ENCODE results near the gene CYP2R1. TPM values are rescaled to one million over a fixed set of nuclear protein-coding genes. Genes with fewer than 3 reads are reported as not detected.

The CYP2R1 gene
- total RNA-seq, 4 donors from 2014 or later, result 11.7 to 16.5 (median 16.1) TPM

DNA sequence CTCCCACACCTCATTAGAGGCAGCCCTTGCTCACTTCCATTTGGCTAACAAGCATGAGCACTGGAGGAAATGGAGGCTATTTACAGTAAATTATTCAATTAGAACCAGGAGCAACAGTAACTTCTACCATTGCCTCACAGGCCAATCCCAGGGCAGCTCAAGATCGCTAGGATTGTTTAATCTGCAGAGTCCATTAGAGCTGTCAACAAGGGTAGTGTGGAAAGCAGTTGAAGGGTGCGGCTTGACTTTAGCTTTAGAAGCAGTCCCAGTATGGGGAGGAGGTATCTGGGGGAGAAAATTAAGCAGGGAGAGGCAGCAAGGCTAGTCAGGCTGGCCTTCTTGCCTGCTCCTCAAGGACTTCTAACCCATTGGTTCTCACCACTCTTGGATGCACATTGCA, 38.3 kb upstream of the CYP2R1 start:
- 59 to 88% methylated on average over 2 of the region's 2 CpGs for WGBS, 2 donors
- no peaks in the 10 kb centered on the region for H3K27me3 ChIP-seq
- no peaks in the 10 kb centered on the region for H3K4me1 ChIP-seq
- no peak overlapping the region for H3K4me3 ChIP-seq
- DNase-seq (ENCODE audit: low spot score in 2 of 2), result no peak
- H3K27ac ChIP-seq, result no peak overlapping the region
- TF ChIP-seq, protein P1, sequence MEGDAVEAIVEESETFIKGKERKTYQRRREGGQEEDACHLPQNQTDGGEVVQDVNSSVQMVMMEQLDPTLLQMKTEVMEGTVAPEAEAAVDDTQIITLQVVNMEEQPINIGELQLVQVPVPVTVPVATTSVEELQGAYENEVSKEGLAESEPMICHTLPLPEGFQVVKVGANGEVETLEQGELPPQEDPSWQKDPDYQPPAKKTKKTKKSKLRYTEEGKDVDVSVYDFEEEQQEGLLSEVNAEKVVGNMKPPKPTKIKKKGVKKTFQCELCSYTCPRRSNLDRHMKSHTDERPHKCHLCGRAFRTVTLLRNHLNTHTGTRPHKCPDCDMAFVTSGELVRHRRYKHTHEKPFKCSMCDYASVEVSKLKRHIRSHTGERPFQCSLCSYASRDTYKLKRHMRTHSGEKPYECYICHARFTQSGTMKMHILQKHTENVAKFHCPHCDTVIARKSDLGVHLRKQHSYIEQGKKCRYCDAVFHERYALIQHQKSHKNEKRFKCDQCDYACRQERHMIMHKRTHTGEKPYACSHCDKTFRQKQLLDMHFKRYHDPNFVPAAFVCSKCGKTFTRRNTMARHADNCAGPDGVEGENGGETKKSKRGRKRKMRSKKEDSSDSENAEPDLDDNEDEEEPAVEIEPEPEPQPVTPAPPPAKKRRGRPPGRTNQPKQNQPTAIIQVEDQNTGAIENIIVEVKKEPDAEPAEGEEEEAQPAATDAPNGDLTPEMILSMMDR (IDR thresholded peaks at IDR 0.05), result no peak
- TF ChIP-seq EP300 (IDR thresholded peaks at IDR 0.05), result no peak
- TF ChIP-seq POLR2A (IDR thresholded peaks at IDR 0.05), result no peak
- no peaks in the 10 kb centered on the region for H3K9me3 ChIP-seq
- H3K36me3 ChIP-seq, result no peaks in the 10 kb centered on the region

DNA sequence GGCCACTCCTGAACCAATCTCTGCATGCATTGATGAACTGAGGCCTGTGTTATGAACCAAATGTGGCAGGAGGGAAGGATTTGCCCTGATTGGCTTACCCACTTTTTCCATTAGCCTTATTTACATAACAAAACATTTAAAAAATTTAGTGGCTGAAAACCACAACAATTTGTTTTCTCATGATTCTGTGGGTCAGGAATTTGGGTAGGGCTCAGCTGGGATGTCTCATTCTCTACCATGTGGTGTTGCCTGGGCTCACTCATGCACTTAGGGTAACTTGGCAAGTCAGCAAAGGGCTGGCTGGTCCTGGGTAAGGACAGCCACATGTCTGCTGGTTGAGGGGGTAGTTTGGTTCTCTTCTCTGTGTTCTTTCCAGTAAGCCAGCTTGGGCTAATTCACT, 35.1 kb upstream of the CYP2R1 start:
- no peak overlapping the region for H3K27ac ChIP-seq
- TF ChIP-seq POLR2A (IDR thresholded peaks at IDR 0.05) (no peak), EP300 (IDR thresholded peaks at IDR 0.05) (no peak)
- TF ChIP-seq, protein P1 (IDR thresholded peaks at IDR 0.05), result no peak

DNA sequence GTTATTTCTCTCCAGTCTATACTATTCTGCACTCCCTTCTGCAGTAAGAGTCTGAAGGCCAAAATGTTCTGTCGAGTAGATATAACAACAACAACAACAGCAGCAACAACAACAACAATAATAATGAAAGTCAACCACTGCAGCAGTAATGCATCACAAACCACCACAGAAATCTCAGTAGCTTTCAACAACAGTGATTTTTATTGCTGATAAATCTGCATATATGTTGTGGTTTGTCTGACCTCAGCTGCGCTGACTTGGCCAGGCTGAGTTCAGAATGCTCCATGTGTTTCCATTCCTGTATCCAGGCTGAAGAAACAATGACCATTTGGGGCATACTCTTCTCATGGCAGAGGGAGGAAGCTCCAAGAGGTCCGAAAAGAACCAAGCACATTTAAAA, 32.3 kb upstream of the CYP2R1 start:
- no peak for DNase-seq (ENCODE audit: low spot score in 2 of 2)
- H3K4me3 ChIP-seq, result no peak overlapping the region
- no peaks in the 10 kb centered on the region for H3K4me1 ChIP-seq
- H3K9me3 ChIP-seq, result no peaks in the 10 kb centered on the region
- no peaks in the 10 kb centered on the region for H3K27me3 ChIP-seq
- no peaks in the 10 kb centered on the region for H3K36me3 ChIP-seq
- no peak overlapping the region for H3K27ac ChIP-seq
- WGBS, 2 donors, result 86 to 91% methylated on average over 3 of the region's 3 CpGs
- no peak for TF ChIP-seq POLR2A (IDR thresholded peaks at IDR 0.05)
- TF ChIP-seq, protein P1 (IDR thresholded peaks at IDR 0.05), result no peak
- no peak for TF ChIP-seq EP300 (IDR thresholded peaks at IDR 0.05)

More for the DNA sequence above, 35.1 kb upstream of the CYP2R1 start:
- Histone ChIP-seq H3K27me3 (no peaks in the 10 kb centered on the region), H3K9me3 (no peaks in the 10 kb centered on the region), H3K4me3 (no peak overlapping the region), H3K4me1 (no peaks in the 10 kb centered on the region), H3K36me3 (no peaks in the 10 kb centered on the region)
- no peak for DNase-seq (ENCODE audit: low spot score in 2 of 2)

DNA sequence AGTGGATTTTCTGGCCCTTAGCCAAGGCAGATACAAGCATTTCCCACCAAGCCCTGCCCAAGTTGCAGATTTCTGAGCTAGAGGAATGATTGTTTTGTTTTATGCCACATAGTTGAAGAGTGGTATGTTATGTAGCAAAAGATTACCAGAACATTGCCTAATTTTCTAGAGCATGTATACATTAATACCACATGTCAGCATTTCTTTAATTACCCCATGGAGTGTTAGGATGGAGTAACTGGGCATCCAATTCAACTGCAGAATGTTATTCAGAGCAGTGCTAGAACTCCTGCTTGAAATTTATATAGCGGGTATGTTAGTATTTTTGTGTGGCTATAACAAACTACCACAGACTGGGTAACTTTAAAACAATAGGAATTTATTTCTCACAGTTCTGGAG, 24.4 kb upstream of the CYP2R1 start:
- no peak for DNase-seq (ENCODE audit: low spot score in 2 of 2)
- WGBS, 2 donors, result 92 to 93% methylated on average over 1 of the region's 1 CpG

DNA sequence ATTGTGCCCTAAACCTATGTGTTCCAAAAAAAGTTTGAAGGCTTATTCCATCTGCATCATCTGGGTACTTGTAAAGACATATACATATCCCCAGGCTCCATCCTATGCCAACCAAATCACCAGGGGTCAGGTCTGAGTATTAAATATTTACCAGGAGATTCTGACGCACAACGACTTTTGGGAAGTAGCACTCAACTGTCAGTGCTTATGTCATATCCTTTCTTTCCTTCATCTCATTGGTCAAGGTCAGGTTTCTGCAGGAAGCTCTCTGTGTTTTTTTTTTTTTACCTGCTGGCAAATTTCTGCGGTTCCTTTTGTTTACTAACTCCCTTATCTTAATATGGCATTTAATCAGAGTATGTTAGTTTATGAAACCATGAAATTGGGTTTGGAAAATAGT, 22.5 kb upstream of the CYP2R1 start:
- no peaks in the 10 kb centered on the region for H3K36me3 ChIP-seq
- no peaks in the 10 kb centered on the region for H3K4me1 ChIP-seq
- 79% methylated on average over 3 of the region's 3 CpGs for WGBS, 2 donors
- DNase-seq (ENCODE audit: low spot score in 2 of 2), result no peak
- no peak overlapping the region for H3K27ac ChIP-seq
- H3K4me3 ChIP-seq, result no peak overlapping the region
- H3K9me3 ChIP-seq, result no peaks in the 10 kb centered on the region
- H3K27me3 ChIP-seq, result no peaks in the 10 kb centered on the region
- TF ChIP-seq, protein P1 (IDR thresholded peaks at IDR 0.05), result no peak

More for the DNA sequence above, 24.4 kb upstream of the CYP2R1 start:
- Histone ChIP-seq H3K36me3 (no peaks in the 10 kb centered on the region), H3K9me3 (no peaks in the 10 kb centered on the region), H3K4me1 (no peaks in the 10 kb centered on the region), H3K4me3 (no peak overlapping the region), H3K27ac (no peak overlapping the region), H3K27me3 (no peaks in the 10 kb centered on the region)
- TF ChIP-seq EP300 (IDR thresholded peaks at IDR 0.05) (no peak), POLR2A (IDR thresholded peaks at IDR 0.05) (no peak)
- TF ChIP-seq, protein P1 (IDR thresholded peaks at IDR 0.05), result no peak

All from tibial nerve (tissue), 4 donors.